ENCODE results near the gene MIP. TPM values are rescaled to one million over a fixed set of nuclear protein-coding genes. Genes with fewer than 3 reads are reported as not detected.
"Not testable (repeated sequence)": the region's sequence is repeated elsewhere in the genome, so short reads cannot be mapped to it uniquely, and the experiment has no call there.

MIP gene
- total RNA-seq, 1 donor from 2014 or later: not detected

- peak; percentile 97 for DNase-seq
These were observed 14.0 kb upstream of the MIP start, which contains the start of gene SPRYD4 for GRCh38 chr12:56468216-56469006. Gene SPRYD4, plus strand, starts transcription at chr12:56468578. Its CDS starts 14 bp downstream, at chr12:56468592.

GRCh38 chr12:56462565-56462964 lies 8.1 kb upstream of the MIP start:
- DNase-seq: no peak

- DNase-seq: no peak
These were observed 7.0 kb upstream of the MIP start for GRCh38 chr12:56461235-56462159.

GRCh38 chr12:56457817-56458216 lies 3.4 kb upstream of the MIP start:
- no peak for DNase-seq

DNA sequence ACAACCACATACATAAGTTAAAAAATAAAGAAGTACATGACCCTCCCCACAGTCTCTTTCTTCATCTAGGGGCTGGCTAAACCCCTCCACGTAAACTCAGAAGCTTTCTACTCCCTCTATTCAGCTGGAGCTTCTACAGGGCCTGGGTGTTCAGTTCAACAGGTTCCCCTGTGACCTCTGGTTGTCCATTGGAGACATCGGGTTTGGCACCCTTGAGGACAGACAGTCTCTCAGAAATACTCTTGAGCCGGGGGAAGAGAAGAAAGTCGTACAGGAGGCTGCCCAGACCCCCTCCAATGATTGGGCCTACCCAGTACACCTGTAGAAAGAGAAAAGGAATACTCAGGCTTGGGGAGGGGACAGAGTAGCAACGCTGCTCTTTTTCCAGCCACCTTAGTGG lies 3.3 kb downstream of the MIP start:
- DNase-seq: no peak

DNA sequence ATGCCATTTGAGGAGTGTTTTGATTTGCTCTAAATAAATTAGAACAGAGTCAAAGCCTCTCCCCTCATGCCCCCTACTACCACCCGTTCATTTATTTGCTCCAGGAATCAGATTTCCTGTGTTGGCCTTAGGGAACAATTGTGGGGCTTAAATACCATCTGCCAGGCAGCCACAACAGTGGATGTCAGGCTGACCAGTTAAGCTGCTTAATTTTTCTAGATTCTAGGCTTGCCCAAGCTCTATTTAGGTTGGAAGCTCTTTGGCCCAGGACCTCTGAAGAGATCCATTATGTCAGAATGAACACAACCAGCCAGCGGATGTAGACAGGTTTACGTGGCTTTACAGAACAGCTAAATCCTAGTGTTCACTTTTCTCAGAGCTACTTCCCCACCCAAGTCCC lies 4.2 kb downstream of the MIP start:
- DNase-seq: peak; percentile 19

DNA sequence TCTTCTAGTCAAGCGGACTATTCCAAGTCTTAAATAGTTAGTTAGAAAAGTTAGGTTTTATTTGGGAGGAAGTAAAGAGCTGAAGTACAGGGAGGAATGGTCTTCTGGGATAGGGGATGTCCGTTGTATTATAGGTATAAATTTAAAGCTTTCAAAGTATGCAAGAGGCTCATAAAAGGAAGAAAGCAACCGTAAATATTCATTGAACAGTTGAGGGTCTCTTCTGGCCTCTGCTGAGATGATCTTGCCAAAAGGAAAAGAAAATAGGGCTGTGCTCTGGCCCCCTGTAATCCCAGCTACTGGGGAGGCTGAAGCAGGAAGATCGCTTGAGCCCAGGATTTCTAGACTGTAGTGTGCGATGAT lies 4.9 kb downstream of the MIP start:
- DNase-seq: no peak

- DNase-seq: peak; percentile 96
These were observed 5.4 kb downstream of the MIP start, which contains the start of gene TIMELESS for GRCh38 chr12:56448860-56449621. Gene TIMELESS, minus strand, starts transcription at chr12:56449426. Its CDS starts 15,256 bp downstream, at chr12:56434170.

DNA sequence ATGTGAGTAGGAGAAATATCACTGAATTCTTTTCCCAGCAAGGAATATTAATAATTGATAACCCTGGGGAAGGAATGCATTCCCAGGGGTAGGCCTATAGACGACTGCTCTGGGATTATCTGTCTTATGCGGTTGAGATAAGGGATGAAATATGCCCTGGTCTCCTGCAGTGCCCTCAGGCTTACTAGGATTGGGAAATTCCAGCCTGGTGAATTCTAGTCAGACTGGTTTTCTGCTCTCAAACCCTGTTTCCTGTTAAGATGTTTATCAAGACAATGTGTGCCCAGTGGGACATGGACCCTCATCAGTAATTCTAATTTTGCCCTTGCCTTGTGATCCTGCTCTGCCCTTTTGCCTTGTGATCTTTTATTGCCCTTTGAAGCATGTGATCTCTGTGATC lies 11.2 kb downstream of the MIP start:
- not testable (repeated sequence) for DNase-seq

GRCh38 chr12:56437430-56438176 lies 16.9 kb downstream of the MIP start:
- no peak for DNase-seq

- no peak for DNase-seq
These were observed 19.6 kb downstream of the MIP start for GRCh38 chr12:56434828-56435227.

DNA sequence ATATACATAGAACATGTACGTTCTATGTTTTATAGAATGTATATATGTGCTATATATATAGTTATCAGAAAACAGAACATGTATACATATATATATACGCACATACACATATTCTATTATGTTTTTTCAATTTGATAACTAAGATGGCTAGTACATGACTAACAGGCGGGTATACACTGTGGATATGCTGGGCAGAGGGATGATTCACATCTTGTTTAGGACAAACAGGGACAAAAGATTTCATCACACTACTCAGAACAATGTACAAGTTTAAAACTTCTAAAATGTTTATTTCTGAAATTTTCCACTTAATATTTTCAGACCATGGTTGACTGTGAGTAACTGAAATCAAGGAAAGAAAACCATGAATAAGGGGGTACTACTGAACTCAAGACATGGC lies 22.6 kb downstream of the MIP start:
- no peak for DNase-seq

- no peak for DNase-seq
These were observed 23.2 kb downstream of the MIP start for GRCh38 chr12:56431288-56431687.

GRCh38 chr12:56425940-56426438 lies 28.5 kb downstream of the MIP start:
- DNase-seq: no peak

DNA sequence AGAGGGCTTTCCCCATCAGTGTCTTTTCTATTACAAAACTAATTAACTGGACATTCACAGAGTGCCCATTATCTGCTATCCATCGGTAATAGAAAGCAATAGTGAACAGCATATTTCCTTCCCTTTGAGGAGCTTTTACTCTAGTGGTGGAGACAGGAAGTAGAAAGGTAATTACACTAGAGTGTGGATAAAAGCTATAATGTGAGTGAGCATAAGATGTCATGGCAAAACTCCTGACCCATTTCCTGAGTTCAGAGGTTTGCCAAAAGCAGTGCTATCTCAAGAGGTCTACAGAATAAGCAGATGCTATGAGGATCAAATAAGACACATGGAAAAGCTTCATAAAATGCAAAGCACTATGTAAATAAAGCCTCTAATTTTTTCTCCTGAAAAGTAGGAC lies 29.3 kb downstream of the MIP start:
- DNase-seq: no peak

DNA sequence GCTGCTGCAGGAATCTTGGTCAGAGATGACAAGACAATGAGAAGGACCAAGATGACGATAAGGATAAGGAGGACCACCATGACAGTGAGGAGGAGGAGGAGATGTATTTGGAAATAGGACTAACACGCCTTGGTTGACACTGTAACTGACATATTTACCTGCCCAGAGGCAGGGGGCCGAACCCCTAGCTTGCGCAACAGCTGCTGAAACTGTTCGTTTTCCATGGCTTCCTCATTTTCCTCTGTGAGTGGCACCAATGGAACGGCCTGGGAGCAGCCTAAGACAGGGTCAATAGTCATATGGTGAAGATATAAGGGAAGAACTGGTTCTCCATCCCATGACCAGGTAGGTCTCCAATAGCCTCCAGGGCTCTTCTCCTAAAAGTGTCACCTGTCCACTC lies 34.0 kb downstream of the MIP start:
- DNase-seq: no peak

GRCh38 chr12:56417739-56418138 lies 36.7 kb downstream of the MIP start:
- no peak for DNase-seq

- DNase-seq: no peak
These were observed 40.1 kb downstream of the MIP start for GRCh38 chr12:56414401-56414800.

DNA sequence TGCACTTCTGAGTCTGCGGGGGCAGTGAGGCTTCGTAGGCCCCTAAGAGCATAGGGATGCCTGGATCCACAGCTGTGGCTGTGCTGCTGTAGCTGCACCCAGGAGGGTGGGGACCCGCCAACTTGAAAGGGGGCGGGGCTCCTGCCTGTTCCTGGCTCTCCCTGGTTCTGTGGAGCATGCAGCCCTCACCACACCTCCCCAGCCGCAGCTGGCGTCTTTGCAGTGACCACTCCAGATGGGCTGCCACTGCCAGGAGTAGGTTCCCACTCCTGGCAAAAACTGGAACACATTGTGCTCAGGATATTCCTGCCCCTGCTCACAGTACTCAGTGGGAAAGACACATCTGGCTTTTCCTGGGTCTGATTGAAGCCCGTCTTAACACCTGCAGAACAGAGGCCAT lies 41.1 kb downstream of the MIP start:
- DNase-seq: peak; percentile 34

- DNase-seq: peak; percentile 16
These were observed 42.4 kb downstream of the MIP start for GRCh38 chr12:56411781-56412639.

Measured in tongue (tissue), 2 donors.